Adrenal gland (tissue), 12 donors: ENCODE data around the gene SVIL. TPM values are rescaled to one million over a fixed set of nuclear protein-coding genes. Genes with fewer than 3 reads are reported as not detected.
"Not testable (repeated sequence)": the region's sequence is repeated elsewhere in the genome, so short reads cannot be mapped to it uniquely, and the experiment has no call there.

Experiments used
- DNase-seq, 7 donors: peaks; one replicate each; pipeline ENCODE4 v3.0.0-alpha.2; 2019 to 2020
- H3K27ac ChIP-seq, 5 donors: fragments of 200-600 bp; sonication (generic) in 4 of 5; 1 replicate in 3 of 5; 2 replicates in 2 of 5; pipeline versions ENCODE4 v1.5.1 to v1.8.0; 2016 to 2020; ENCODE audit warnings: mild to moderate bottlenecking in 1 of 5
- H3K27me3 ChIP-seq: fragments of 200-600 bp; 2 replicates; pipeline ENCODE4 v1.8.0; 2021
- H3K36me3 ChIP-seq, 2 donors: fragments of 200-600 bp; replicated peaks in 1 of 2; 1 replicate in 1 of 2; 2 replicates in 1 of 2; pipeline versions ENCODE4 v1.5.1 to v1.8.0; 2018 to 2022
- H3K4me1 ChIP-seq, 2 donors: fragments of 200-600 bp; replicated peaks in 1 of 2; 1 replicate in 1 of 2; 2 replicates in 1 of 2; pipeline versions ENCODE4 v1.5.1 to v1.8.0; 2018 to 2021
- H3K4me3 ChIP-seq, 4 donors: fragments of 200-600 bp; sonication (generic) in 3 of 4; one replicate each; pipeline ENCODE4 v1.5.1; 2016 to 2018
- H3K9me3 ChIP-seq, 3 donors: fragments of 200-600 bp; sonication (generic) in 1 of 3; replicated peaks in 1 of 3; 1 replicate in 2 of 3; 2 replicates in 1 of 3; pipeline versions ENCODE4 v1.5.1 to v1.8.0; 2016 to 2021
- POLR2A ChIP-seq, 2 donors: fragments of 450-650 bp; IDR thresholded peaks; one replicate each; pipeline ENCODE4 v1.6.1; 2017; ENCODE audit warnings: antibody characterized with exemption in 2 of 2, mild to moderate bottlenecking in 2 of 2, moderate library complexity in 1 of 2
- WGBS, 4 donors: extraction: QIAGEN DNeasy Blood & Tissue Kit in 2 of 4; methylation state at CpG; one replicate each; pipeline versions ENCODE4 v1.1.5 to v1.1.7; 2013 to 2017; 5-methylcytosine and 5-hydroxymethylcytosine counted together
- intact Hi-C, 2 donors: fragments of 100-400 bp; cut with DNase I; formaldehyde crosslinking; loops; one replicate each; pipeline versions ENCODE4 v1.14.1 to v1.15.0; 2022 to 2023
- polyA plus RNA-seq, 3 donors: library from polyadenylated mRNA; stranded (reverse); fragments of 200-250 nt in 2 of 3; fragments of 350-450 nt in 1 of 3; fragmentation: Illumina TruSeq in 1 of 3; extraction: RNeasy Lipid Tissue Mini Kit (QIAGEN cat#74804) in 1 of 3; gene quantifications; one replicate each; pipeline ENCODE4 v1.2.3, GENCODE V29; 2013 to 2014
- total RNA-seq, 9 donors: library from RNA; depleted of rRNA in 4 of 9; stranded (reverse); fragments of >200 nt in 4 of 9; fragments of 120-200 nt in 1 of 9; fragmentation: NEBNext Ultra II Directional in 1 of 9; extraction: Animal tissue kit (Norgen Biotek cat#: 25700) in 1 of 9; gene quantifications; one replicate each; pipeline versions ENCODE4 v1.1.0 to v1.2.4, GENCODE V29; 2013 to 2023
- TF ChIP-seq, protein P1 (sequence below), 6 experiments: fragments of 450-650 bp in 4 of 6; fragments of 200-600 bp in 2 of 6; sonication (generic) in 1 of 6; IDR thresholded peaks; 1 replicate in 5 of 6; 2 replicates in 1 of 6; pipeline versions ENCODE4 v1.5.1 to v1.8.0; 2016 to 2021; ENCODE audit warnings: antibody characterized with exemption in 6 of 6, mild to moderate bottlenecking in 2 of 6, moderate library complexity in 1 of 6
- donor health status: healthy with polysubstance abuse.
- donor health status: Bipolar disorder and iron deficiency.
- donor health status: DM: yes; HTN: yes; CAD: no.
- donor health status: DM: no; HTN: no; CAD: no.
- donor health status: DM: no; HTN: no; CAD: no.
- donor health status: DM: yes; HTN: yes; CAD: no.

Gene SVIL
- total and polyA plus RNA-seq, 12 donors: 6.7 to 73.1 (median 26.0) TPM

DNA sequence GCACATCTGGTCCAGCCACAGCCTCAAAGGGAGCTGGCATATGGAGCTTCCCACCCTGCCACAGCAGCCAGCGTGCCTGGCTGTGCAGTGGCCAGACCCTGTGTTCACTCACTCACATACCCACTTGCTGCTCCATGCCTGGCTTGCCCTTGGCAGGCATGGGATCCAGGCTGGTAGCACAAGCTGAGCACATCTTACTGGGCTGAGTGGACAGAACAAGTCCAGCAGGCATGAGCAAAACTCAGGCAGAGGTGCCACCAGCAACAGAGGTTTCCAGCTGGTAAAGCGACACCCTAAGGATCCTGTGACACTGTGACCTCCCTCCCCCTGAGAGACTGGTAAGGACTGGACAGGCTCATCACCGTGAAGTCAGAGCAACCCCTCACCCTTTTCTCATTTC is 25.1 kb downstream of the SVIL start:
- no peaks in the 10 kb centered on the region for H3K27me3 ChIP-seq
- no peaks in the 10 kb centered on the region for H3K36me3 ChIP-seq
- no peak overlapping the region for H3K27ac ChIP-seq
- H3K9me3 ChIP-seq: no peaks in the 10 kb centered on the region
- intact Hi-C loops: no loop called here
- WGBS, 4 donors: 85 to 100% (median 94%) methylated on average over 1 to 3 of the region's 3 CpGs
- no peaks in the 10 kb centered on the region for H3K4me1 ChIP-seq
- no peak overlapping the region for H3K4me3 ChIP-seq
- no peak for TF ChIP-seq POLR2A (IDR thresholded peaks at IDR 0.05)
- TF ChIP-seq, protein P1, sequence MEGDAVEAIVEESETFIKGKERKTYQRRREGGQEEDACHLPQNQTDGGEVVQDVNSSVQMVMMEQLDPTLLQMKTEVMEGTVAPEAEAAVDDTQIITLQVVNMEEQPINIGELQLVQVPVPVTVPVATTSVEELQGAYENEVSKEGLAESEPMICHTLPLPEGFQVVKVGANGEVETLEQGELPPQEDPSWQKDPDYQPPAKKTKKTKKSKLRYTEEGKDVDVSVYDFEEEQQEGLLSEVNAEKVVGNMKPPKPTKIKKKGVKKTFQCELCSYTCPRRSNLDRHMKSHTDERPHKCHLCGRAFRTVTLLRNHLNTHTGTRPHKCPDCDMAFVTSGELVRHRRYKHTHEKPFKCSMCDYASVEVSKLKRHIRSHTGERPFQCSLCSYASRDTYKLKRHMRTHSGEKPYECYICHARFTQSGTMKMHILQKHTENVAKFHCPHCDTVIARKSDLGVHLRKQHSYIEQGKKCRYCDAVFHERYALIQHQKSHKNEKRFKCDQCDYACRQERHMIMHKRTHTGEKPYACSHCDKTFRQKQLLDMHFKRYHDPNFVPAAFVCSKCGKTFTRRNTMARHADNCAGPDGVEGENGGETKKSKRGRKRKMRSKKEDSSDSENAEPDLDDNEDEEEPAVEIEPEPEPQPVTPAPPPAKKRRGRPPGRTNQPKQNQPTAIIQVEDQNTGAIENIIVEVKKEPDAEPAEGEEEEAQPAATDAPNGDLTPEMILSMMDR (IDR thresholded peaks at IDR 0.05): no peak
- peak in 1 of 7 donors; percentile 23 for DNase-seq

DNA sequence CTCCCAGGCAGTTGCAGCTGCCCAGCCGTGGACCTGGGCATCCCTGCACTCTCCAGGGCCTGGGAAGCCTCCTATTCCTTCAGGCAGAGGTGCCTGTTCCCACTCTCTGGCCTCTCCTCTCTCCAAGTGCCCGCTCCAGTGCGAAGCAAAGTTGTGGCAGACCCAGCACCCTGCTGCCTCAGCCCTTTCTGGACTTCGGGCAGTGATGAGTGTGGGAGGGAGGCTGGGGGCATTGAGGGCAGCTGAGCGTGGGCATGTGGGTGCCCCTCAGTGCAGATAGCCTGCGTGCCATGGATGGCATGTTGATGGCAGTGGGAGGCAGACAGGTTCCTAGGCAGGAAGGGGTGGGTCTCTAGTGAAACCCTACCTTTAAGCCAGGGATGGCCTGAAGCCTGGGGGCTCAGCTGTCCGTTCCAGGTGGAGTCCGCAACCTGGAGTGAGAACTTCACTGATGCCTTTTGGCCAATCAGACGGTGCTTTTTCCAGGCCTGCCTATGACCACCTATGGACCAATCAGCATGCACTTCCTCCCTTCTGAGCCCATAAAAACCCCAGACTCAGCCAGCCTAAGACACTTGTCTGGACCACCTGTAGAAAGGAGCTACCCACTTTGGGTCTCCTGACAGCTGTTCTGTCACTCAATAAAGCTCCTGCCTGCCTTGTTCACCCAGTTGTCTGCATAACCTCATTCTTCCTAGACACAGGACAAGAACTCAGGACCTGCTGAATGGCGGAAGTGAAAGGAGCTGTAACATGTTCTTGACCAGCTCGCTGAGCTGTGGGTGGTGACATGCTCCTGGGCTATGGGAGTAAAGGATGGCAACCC is 26.1 kb downstream of the SVIL start:
- DNase-seq: peak in 2 of 7 donors; percentile 6 to 38
- intact Hi-C loops: no loop called here
- 79 to 91% (median 89%) methylated on average over 2 to 11 of the region's 11 CpGs for WGBS, 4 donors
- Histone ChIP-seq H3K4me3 (no peak overlapping the region), H3K36me3 (no peaks in the 10 kb centered on the region), H3K27me3 (no peaks in the 10 kb centered on the region), H3K27ac (no peak overlapping the region), H3K4me1 (peaks cover 0 to under 1% of the 10 kb centered on the region in 2 donors), H3K9me3 (no peaks in the 10 kb centered on the region)
- TF ChIP-seq POLR2A (IDR thresholded peaks at IDR 0.05): no peak
- TF ChIP-seq, protein P1 (IDR thresholded peaks at IDR 0.05): no peak

DNA sequence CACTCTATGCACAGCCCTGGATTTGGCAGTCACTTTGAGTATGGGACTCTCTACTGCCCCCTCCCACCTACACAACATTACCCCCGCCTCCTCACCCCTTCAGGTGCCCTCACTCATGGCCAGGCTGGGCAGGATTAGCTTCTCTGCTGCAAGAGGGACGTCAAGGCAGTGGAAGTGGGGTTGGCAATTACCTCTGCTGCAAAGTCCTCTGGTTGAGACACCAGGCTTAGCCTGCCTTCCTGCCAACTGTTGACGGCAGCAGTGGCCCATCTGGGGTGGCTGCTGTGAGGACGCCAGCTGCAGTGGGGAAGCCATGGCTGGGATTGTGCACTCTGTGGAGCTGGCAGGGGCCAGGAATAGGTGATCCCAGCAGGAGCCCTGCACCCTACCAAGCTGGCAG is 26.7 kb downstream of the SVIL start:
- no peak for TF ChIP-seq POLR2A (IDR thresholded peaks at IDR 0.05)
- TF ChIP-seq, protein P1 (IDR thresholded peaks at IDR 0.05): no peak
- H3K27ac ChIP-seq: no peak overlapping the region

DNA sequence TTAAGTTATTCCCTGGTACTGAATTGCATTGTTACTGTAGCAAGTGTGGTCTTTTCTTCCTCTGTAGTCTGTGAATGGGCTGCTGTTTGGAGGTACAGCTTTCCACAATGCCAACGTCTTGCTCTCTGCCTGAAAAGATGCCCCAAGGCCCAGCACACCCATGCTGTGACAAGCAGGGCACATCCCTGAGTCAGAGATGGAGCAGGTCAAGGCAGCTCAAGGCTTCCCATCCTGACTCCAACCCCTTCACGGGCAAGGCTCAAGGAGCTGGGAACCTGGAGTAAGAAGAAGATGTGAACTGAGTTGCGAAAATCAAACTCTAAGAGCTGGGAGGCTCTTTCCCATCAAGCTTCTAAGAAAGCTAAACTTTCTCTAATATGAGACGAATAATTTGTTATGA is 27.2 kb downstream of the SVIL start:
- Histone ChIP-seq H3K9me3 (no peaks in the 10 kb centered on the region), H3K4me3 (no peak overlapping the region), H3K36me3 (no peaks in the 10 kb centered on the region), H3K27ac (no peak overlapping the region), H3K4me1 (peaks cover 0 to 6% of the 10 kb centered on the region in 2 donors), H3K27me3 (no peaks in the 10 kb centered on the region)
- 74 to 85% (median 80%) methylated on average over 4 of the region's 4 CpGs for WGBS, 4 donors
- intact Hi-C loops: no loop called here
- DNase-seq: peak in 2 of 7 donors; percentile 12 to 42
- TF ChIP-seq POLR2A (IDR thresholded peaks at IDR 0.05): no peak
- TF ChIP-seq, protein P1 (IDR thresholded peaks at IDR 0.05): no peak

More for the DNA sequence above, 26.7 kb downstream of the SVIL start:
- intact Hi-C loops: no loop called here
- H3K4me3 ChIP-seq: no peak overlapping the region
- no peaks in the 10 kb centered on the region for H3K36me3 ChIP-seq
- H3K4me1 ChIP-seq: peaks cover 0 to 6% of the 10 kb centered on the region in 2 donors
- no peaks in the 10 kb centered on the region for H3K27me3 ChIP-seq
- H3K9me3 ChIP-seq: no peaks in the 10 kb centered on the region
- DNase-seq: peak in 2 of 7 donors; percentile 17 to 36
- 58 to 89% (median 74%) methylated on average over 2 to 4 of the region's 4 CpGs for WGBS, 4 donors

DNA sequence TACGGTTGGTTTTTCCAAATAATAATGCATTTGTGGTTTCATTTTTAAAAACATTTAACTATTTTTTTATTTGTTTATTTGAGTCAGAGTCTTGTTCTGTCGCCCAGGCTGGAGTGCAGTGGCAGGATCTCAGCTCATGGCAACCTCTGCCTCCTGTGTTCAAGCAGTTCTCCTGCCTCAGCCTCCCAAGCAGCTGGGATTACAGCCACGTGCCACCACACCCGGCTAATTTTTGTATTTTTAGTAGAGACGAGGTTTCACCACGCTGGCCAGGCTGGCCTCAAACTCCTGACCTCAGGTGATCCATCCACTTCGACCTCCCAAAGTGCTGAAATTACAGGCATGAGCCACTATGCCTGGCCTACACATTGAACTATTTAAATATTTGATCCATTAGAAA is 28.1 kb downstream of the SVIL start:
- 66 to 72% (median 71%) methylated on average over 7 of the region's 7 CpGs for WGBS, 4 donors
- DNase-seq: peak in 2 of 7 donors; percentile 3 to 29
- H3K4me1 ChIP-seq, H3K27ac ChIP-seq, intact Hi-C loops, H3K27me3 ChIP-seq, H3K36me3 ChIP-seq, H3K4me3 ChIP-seq, H3K9me3 ChIP-seq: not testable (repeated sequence)
